B cell (primary cell): ENCODE data around the gene GTF2A1. TPM values are rescaled to one million over a fixed set of nuclear protein-coding genes. Genes with fewer than 3 reads are reported as not detected.
A peak's percentile ranks its signal among the peaks of the same experiment; 100 is the strongest.

Experiments
- ATAC-seq: fragments of 200-7000 bp; cut with Tn5 transposase; one replicate; pipeline ENCODE4 v1.10.0; 2021; ENCODE audit warnings: low read depth, mild to moderate bottlenecking, moderate number of reproducible peaks, moderate library complexity
- CTCF ChIA-PET: fragments of 350-600 bp; sonication (Branson Sonifier 250); formaldehyde crosslinking; loops from one replicate; lab custom pipeline; 2021; ENCODE audit warnings: antibody characterized with exemption, inconsistent platforms; lab: Charles Lee
- POLR2A ChIA-PET: fragments of 350-600 bp; sonication (Branson Sonifier 250); formaldehyde crosslinking; loops from one replicate; lab custom pipeline; 2021; ENCODE audit warnings: antibody characterized with exemption; lab: Charles Lee
- DNase-seq: peaks from one replicate; pipeline ENCODE4 v3.0.0; 2013
- H2AFZ ChIP-seq: 2 replicates; pipeline ENCODE4 v1.6.1; 2012; ENCODE audit warnings: mild to moderate bottlenecking, low read depth, low read length; ENCODE audit not compliant: insufficient read depth, poor library complexity, severe bottlenecking
- H3K27ac ChIP-seq, 2 donors: 1 replicate in 1 of 2; 2 replicates in 1 of 2; pipeline ENCODE4 v1.5.1; 2012 to 2013; ENCODE audit warnings: low read length in 2 of 2, mild to moderate bottlenecking in 2 of 2, moderate library complexity in 1 of 2
- H3K27me3 ChIP-seq, 4 experiments: fragments of 200-600 bp in 1 of 4; sonication (generic) in 1 of 4; replicated peaks in 1 of 4; 1 replicate in 2 of 4; 2 replicates in 2 of 4; pipeline versions ENCODE4 v1.6.1 to v1.7.0; 2013 to 2016; ENCODE audit warnings: low read length in 3 of 4, mild to moderate bottlenecking in 2 of 4, mixed read lengths in 1 of 4, moderate library complexity in 1 of 4; ENCODE audit not compliant: insufficient read depth in 4 of 4, control insufficient read depth in 3 of 4; ENCODE audit errors: control extremely low read depth in 1 of 4
- H3K36me3 ChIP-seq, 2 experiments: replicated peaks in 1 of 2; 1 replicate in 1 of 2; 2 replicates in 1 of 2; pipeline versions ENCODE4 v1.6.1 to v1.7.1; 2013; ENCODE audit warnings: low read length in 1 of 2; ENCODE audit not compliant: insufficient read depth in 2 of 2, control insufficient read depth in 1 of 2; ENCODE audit errors: control extremely low read depth in 1 of 2, extremely low read depth in 1 of 2
- H3K4me1 ChIP-seq, 2 donors: fragments of 200-600 bp in 1 of 2; sonication (generic) in 1 of 2; 1 replicate in 1 of 2; 2 replicates in 1 of 2; pipeline versions ENCODE4 v1.5.1 to v1.6.1; 2013 to 2017; ENCODE audit warnings: low read length in 2 of 2; ENCODE audit not compliant: control insufficient read depth in 2 of 2, insufficient read depth in 2 of 2
- H3K4me2 ChIP-seq: replicated peaks from 2 replicates; pipeline ENCODE3; 2012; ENCODE audit warnings: mild to moderate bottlenecking, low read depth, low read length; ENCODE audit not compliant: poor library complexity, severe bottlenecking
- H3K4me3 ChIP-seq, 5 experiments: fragments of 200-600 bp in 1 of 5; sonication (generic) in 1 of 5; 1 replicate in 3 of 5; 2 replicates in 2 of 5; pipeline versions ENCODE4 v1.5.1 to v1.7.0; 2011 to 2016; ENCODE audit warnings: low read length in 4 of 5, mild to moderate bottlenecking in 4 of 5, low read depth in 2 of 5, control low read depth in 1 of 5, moderate library complexity in 1 of 5; ENCODE audit not compliant: insufficient read depth in 1 of 5; ENCODE audit errors: control extremely low read depth in 1 of 5, extremely low read depth in 1 of 5
- H3K79me2 ChIP-seq: fragments of 200-600 bp; sonication (generic); one replicate; pipeline ENCODE4 v1.6.0; 2016; ENCODE audit warnings: low read length; ENCODE audit not compliant: control insufficient read depth, insufficient read depth
- H3K9ac ChIP-seq: fragments of 200-600 bp; sonication (generic); 2 replicates; pipeline ENCODE4 v1.6.1; 2017; ENCODE audit warnings: mild to moderate bottlenecking, low read length, moderate library complexity
- H3K9me3 ChIP-seq, 3 donors: one replicate each; pipeline versions ENCODE4 v1.6.1 to v1.7.1; 2013; ENCODE audit warnings: low read length in 2 of 3; ENCODE audit not compliant: control insufficient read depth in 2 of 3, insufficient read depth in 1 of 3; ENCODE audit errors: control extremely low read depth in 1 of 3
- H4K20me1 ChIP-seq: 2 replicates; pipeline ENCODE4 v1.6.0; 2012; ENCODE audit warnings: mild to moderate bottlenecking, low read length; ENCODE audit not compliant: insufficient read depth, control insufficient read depth, poor library complexity, severe bottlenecking
- H3K27ac Mint-ChIP-seq: one replicate; pipeline ENCODE4 v1.8.0; 2021; ENCODE audit warnings: mixed read lengths
- H3K27me3 Mint-ChIP-seq: one replicate; pipeline ENCODE4 v1.8.0; 2021; ENCODE audit warnings: mixed read lengths
- H3K4me1 Mint-ChIP-seq: one replicate; pipeline ENCODE4 v1.8.0; 2021; ENCODE audit warnings: mixed read lengths
- H3K4me3 Mint-ChIP-seq: one replicate; pipeline ENCODE4 v1.8.0; 2021; ENCODE audit warnings: mixed read lengths
- H3K9me3 Mint-ChIP-seq: one replicate; pipeline ENCODE4 v1.8.0; 2022; ENCODE audit warnings: mixed read lengths; ENCODE audit not compliant: insufficient read depth
- EZH2 ChIP-seq: IDR thresholded peaks from 2 replicates; pipeline ENCODE4 v1.6.1; 2012; ENCODE audit warnings: borderline replicate concordance, low read depth, mild to moderate bottlenecking, moderate library complexity, low read length; ENCODE audit not compliant: insufficient read depth, poor library complexity, severe bottlenecking
- WGBS: methylation state at CpG from one replicate; pipeline ENCODE4 v1.1.5; 2013; ENCODE audit warnings: missing lambda C conversion rate; ENCODE audit not compliant: insufficient coverage; 5-methylcytosine and 5-hydroxymethylcytosine counted together
- intact Hi-C: fragments of 100-400 bp; cut with micrococcal nuclease; formaldehyde crosslinking; loops from one replicate; pipeline ENCODE4 v1.10.0; 2022
- polyA plus RNA-seq: library from polyadenylated mRNA; depleted of rRNA; stranded (reverse); fragments of >200 nt; gene quantifications from 2 replicates; pipeline ENCODE4 v1.2.3, GENCODE V29; 2012
- total RNA-seq, 2 donors: library from RNA; stranded (reverse); fragments of 120-200 nt in 1 of 2; gene quantifications; 1 replicate in 1 of 2; 2 replicates in 1 of 2; pipeline versions ENCODE4 v1.2.3 to v1.2.4, GENCODE V29; 2013 to 2022
- TF ChIP-seq, protein P1 (sequence below): fragments of 200-600 bp; IDR thresholded peaks from one replicate; pipeline ENCODE4 v1.8.0; 2022; ENCODE audit warnings: antibody characterized with exemption, mild to moderate bottlenecking

Gene GTF2A1
- total and polyA plus RNA-seq, 2 donors (not counting 1 experiment from before 2014, with no cell fraction given) = 7.1 to 45.1 TPM

DNA sequence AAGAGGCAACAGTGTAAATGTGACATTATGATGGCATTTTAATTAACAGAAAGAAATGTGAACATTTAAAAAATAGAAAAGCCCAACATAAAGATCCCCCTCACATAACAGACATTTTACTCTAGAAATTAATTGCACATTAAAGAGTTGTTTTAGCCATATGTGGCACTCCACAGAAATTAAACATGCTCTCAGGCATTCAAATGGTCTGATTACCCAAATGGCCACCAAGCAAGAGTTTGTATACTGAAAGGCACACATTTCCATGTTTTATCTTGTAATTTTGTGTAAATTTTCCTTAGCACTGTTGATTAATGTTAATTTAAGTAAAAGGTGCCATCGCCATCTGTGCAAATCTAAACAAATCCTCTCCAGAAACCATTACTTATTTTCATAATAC is 43.5 kb downstream of the GTF2A1 start:
- Mint-ChIP-seq H3K9me3 (no peaks in the 10 kb centered on the region), H3K27ac (peak overlapping the region; percentile 54), H3K4me3 (peak overlapping the region; percentile 24), H3K27me3 (no peaks in the 10 kb centered on the region), H3K4me1 (peaks cover 61% of the 10 kb centered on the region)
- intact Hi-C loops = no loop called here
- Histone ChIP-seq H4K20me1 (no peaks in the 10 kb centered on the region), H3K9me3 (no peaks in the 10 kb centered on the region), H3K27me3 (no peaks in the 10 kb centered on the region), H3K4me3 (peak overlapping the region in 1 of 5 experiments; percentile 22), H3K4me1 (peaks cover 10 to 11% of the 10 kb centered on the region in 2 donors), H3K79me2 (no peaks in the 10 kb centered on the region), H3K36me3 (peaks cover 2 to 11% of the 10 kb centered on the region in 2 experiments), H3K9ac (peak overlapping the region; percentile 34), H3K27ac (peak overlapping the region in 1 of 2 donors; percentile 9), H2AFZ (no peak overlapping the region), H3K4me2 (peak overlapping the region; percentile 31)
- POLR2A ChIA-PET = no interaction called here
- ATAC-seq = no peak
- CTCF ChIA-PET = interaction anchor here (1.3 to 1.9 kb wide), 2 partner anchors 7 to 190 kb away, joined by 3 to 6 read pairs; no protein-coding TSS in a partner anchor
- no peak for DNase-seq
- no CpG with 5 or more reads among the region's 1 CpG for WGBS
- no peak for TF ChIP-seq EZH2
- TF ChIP-seq, protein P1, sequence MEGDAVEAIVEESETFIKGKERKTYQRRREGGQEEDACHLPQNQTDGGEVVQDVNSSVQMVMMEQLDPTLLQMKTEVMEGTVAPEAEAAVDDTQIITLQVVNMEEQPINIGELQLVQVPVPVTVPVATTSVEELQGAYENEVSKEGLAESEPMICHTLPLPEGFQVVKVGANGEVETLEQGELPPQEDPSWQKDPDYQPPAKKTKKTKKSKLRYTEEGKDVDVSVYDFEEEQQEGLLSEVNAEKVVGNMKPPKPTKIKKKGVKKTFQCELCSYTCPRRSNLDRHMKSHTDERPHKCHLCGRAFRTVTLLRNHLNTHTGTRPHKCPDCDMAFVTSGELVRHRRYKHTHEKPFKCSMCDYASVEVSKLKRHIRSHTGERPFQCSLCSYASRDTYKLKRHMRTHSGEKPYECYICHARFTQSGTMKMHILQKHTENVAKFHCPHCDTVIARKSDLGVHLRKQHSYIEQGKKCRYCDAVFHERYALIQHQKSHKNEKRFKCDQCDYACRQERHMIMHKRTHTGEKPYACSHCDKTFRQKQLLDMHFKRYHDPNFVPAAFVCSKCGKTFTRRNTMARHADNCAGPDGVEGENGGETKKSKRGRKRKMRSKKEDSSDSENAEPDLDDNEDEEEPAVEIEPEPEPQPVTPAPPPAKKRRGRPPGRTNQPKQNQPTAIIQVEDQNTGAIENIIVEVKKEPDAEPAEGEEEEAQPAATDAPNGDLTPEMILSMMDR = no peak

DNA sequence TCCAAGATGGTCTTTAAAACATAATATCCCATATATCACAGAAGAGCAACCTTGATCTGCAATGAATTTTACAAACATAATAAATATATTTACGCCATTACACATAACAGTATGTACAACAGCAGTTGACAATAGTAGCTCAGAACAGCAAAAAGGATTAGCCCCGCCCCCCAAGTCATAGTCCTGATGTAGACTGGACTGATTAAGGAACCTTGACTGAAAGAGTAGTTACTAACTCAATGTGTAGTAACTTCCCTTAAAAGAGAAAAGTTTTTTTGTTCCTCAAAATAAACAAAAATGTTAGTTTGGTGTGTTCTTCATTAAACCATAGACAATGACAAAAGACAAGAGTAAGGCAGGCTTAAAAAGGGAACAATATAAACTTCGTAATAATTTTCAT is 44.5 kb downstream of the GTF2A1 start:
- Histone ChIP-seq H3K4me1 (peaks cover 10 to 11% of the 10 kb centered on the region in 2 donors), H3K4me2 (no peak overlapping the region), H3K79me2 (no peaks in the 10 kb centered on the region), H3K27ac (peak overlapping the region in 1 of 2 donors; percentile 4), H4K20me1 (no peaks in the 10 kb centered on the region), H3K4me3 (no peak overlapping the region), H3K9me3 (no peaks in the 10 kb centered on the region), H3K9ac (no peak overlapping the region), H3K27me3 (no peaks in the 10 kb centered on the region), H3K36me3 (peaks cover under 1 to 4% of the 10 kb centered on the region in 2 experiments), H2AFZ (no peak overlapping the region)
- no CpG with 5 or more reads among the region's 3 CpGs for WGBS
- H3K4me3 Mint-ChIP-seq = peak overlapping the region; percentile 36
- H3K27ac Mint-ChIP-seq = peak overlapping the region; percentile 54
- POLR2A ChIA-PET = interaction anchor here (1.0 kb wide), 1 partner anchor 45 kb away, joined by 4 read pairs; the partner anchor contains the start of gene GTF2A1
- DNase-seq (peak; percentile 19), ATAC-seq (peak; percentile 39)
- TF ChIP-seq, protein P1 = no peak
- TF ChIP-seq EZH2 = no peak
- H3K9me3 Mint-ChIP-seq = no peaks in the 10 kb centered on the region
- CTCF ChIA-PET = interaction anchor here (1.3 kb wide), 1 partner anchor 11 kb away, joined by 4 read pairs; no protein-coding TSS in a partner anchor
- intact Hi-C loops = no loop called here
- no peaks in the 10 kb centered on the region for H3K27me3 Mint-ChIP-seq
- peaks cover 62% of the 10 kb centered on the region for H3K4me1 Mint-ChIP-seq
